GM21737 (cell line): ENCODE results near the gene SOX18.
"Not testable (repeated sequence)": the region's sequence is repeated elsewhere in the genome, so short reads cannot be mapped to it uniquely, and the experiment has no call there.

Experiments used
- ATAC-seq: cut with Tn5 transposase; IDR thresholded peaks from one replicate; pipeline ENCODE4 v1.9.1; 2021; ENCODE audit warnings: mild to moderate bottlenecking, moderate library complexity; ENCODE audit not compliant: unreplicated experiment

Gene SOX18

DNA sequence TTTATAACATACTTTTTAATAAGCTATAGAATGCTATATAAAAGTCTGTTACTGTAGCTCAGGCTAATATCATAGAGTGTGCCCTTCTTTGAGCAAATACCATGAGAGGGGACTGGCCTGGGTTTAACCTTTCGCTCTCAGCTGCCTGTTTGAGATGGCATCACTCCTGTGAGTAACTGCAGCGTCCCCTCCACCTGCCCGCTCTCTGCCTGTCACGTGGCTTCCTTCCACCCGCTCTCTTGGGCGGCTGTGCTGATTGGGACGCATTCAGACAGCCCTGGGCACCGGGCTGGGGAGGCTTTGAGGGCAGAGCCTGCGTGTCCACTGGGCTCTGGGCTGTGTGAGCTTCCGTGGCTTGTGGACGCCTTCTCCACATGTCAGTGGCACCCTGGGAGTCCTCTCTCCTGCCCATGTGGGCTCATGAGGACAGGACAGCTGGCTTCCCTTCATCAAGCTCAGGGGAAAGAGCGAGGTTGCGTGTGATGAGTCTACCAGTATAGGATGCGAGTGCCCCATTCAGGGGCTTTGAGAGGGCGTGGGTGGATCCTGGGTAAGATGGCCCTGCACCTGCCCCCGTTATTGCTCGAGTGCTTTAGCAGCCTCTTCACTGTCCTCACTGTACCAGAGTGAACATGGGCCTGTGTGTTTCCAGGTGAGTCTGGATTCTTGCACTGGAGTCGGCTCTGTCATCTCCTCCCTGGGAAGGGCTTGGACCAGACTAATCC is 24.2 kb downstream of the SOX18 start:
- ATAC-seq, result no peak

DNA sequence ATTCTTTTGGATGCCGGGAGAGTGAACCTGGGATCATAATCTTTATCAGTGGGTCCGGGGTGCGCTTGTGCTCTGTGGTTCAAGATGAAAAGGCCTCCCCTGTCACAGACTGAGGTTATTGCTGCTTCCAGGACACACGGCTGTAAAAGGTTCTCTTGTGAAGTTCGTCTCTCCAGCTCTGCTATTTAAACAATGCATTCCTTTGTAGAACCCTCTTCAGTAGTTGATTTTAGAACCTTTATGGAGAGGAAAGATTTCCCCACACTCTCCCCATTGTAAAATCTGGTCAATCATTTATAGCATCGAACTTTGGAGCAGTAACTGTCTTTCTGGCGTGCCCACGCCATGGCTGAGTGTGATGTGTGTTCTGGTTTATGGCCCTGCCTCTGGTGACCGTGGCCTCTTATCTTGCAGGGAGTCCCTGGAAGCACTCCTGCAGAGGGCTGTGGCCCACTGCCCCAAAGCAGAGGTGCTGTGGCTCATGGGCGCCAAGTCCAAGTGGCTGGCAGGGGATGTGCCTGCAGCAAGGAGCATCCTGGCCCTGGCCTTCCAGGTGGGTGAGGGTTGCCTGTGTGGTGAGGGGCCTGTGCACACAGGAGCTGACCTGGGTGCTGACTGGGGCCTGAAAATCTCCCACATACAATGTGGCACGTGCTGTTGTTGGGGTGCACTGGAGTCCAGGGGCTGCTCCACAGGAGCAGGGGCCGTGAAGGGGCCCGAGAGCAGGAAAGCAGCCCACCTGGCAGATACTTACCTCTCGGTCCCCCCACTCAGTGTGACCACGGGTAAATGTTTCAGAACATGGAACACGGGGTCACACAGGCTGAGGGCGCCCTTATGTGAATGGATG is 25.1 kb downstream of the SOX18 start:
- no peak for ATAC-seq

DNA sequence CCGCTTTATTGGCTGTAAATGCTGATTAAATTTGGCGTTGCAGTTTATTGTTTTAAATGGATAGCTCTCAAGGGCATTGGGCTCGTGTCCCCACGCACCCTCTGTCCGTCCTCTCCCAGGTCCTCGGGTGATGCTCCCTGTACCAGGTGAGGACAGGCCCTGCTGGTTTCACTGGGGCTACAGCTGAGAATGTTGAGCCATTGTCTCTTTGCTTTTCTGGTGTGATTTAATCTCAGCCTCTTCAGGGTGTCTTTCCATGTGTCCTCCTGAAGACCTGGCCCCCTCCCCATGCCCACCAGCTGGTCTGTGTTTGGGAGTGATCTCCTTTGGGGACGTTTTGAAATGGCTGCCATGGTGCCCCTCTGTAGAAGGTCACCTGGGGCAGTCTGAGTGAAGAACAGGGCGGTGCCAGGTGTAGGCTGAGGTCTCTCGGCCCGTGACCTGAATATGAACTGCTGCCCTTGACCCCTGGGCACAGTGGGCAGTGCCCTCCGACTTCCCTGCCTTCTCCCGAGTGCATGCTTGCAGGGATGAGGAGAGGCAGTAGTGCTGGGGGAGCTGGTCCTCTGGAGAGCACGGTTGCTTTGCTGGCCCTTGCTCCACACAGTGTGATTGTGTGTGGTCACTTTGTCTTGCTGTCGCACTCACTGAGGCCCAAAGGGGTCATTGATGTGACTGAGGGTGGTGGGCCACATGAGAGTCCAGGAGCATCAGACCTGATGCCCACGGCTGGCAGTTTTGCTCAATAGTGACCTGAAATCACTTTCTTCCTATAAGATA is 25.9 kb downstream of the SOX18 start:
- ATAC-seq, result no peak

GRCh38 chr20:64022671-64023360 is 26.6 kb downstream of the SOX18 start:
- ATAC-seq, result no peak

DNA sequence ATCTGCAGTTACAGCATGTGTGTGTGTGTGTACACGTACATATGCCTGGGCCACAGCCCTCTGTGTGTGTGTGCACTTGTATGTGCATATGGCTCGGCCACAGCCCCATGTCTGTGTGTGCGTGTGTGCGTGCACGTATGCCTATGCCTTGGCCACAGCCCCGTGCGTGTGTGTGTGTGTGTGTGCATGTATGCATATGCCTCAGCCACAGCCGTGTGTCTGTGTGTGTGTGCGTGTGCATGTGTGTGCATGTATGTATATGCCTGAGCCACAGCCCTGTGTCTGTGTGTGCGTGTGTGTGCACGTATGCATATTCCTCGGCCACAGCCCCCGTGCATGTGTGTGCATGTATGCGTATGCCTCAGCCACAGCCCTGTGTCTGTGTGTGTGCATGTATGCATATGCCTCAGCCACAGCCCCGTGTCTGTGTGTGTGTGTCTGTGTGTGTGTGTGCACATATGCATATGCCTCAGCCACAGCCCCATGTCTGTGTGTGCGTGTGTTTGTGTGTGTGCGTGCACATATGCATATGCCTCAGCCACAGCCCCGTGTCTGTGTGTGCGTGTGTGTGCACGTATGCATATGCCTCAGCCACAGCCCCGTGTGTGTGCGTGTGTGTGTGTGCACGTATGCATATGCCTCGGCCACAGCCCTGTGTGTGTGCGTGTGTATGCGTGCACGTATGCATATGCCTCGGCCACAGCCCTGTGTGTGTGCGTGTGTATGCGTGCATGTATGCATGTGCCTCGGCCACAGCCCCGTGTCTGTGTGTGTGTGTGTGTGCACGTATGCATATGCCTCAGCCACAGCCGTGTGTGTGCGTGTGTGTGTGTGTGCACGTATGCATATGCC is 28.1 kb downstream of the SOX18 start:
- no peak for ATAC-seq

DNA sequence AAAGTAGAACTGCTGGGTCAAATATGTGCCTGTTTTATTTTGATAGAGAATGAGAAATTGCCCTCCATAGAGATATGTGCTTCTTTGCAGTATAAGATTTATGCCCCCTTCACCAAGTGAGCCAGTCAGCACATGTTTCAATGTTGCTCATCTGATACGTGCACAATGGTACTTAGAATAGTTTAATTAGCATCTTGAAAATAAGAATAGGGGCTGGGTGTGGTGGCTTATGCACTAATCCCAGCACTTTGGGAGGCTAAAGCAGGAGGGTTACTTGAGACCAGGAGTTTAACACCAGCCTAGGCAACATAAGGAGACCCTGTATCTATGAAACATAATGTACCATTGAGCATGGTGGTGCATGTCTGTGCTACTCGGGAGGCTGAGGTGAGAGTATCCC is 33.8 kb downstream of the SOX18 start:
- no peak for ATAC-seq

GRCh38 chr20:64012385-64013154 is 36.9 kb downstream of the SOX18 start:
- ATAC-seq, result not testable (repeated sequence)

DNA sequence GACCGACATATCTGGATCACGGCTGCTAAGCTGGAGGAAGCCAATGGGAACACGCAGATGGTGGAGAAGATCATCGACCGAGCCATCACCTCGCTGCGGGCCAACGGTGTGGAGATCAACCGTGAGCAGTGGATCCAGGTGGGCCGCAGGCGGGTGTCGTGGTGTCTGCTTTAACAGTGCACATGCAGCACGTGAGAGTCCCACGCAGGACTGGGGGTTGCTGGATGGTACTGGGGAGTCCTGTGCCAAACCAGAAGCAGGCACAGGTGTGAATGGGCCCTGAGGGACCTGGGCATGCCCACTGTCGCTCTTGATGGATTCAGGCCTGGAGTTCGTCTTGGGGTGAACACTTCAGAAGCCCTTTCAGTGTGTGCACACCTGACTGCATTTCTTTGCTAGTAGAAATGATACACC is 38.1 kb downstream of the SOX18 start:
- ATAC-seq, result no peak

- no peak for ATAC-seq
Measured at GRCh38 chr20:64010711-64011237, 38.7 kb downstream of the SOX18 start.

DNA sequence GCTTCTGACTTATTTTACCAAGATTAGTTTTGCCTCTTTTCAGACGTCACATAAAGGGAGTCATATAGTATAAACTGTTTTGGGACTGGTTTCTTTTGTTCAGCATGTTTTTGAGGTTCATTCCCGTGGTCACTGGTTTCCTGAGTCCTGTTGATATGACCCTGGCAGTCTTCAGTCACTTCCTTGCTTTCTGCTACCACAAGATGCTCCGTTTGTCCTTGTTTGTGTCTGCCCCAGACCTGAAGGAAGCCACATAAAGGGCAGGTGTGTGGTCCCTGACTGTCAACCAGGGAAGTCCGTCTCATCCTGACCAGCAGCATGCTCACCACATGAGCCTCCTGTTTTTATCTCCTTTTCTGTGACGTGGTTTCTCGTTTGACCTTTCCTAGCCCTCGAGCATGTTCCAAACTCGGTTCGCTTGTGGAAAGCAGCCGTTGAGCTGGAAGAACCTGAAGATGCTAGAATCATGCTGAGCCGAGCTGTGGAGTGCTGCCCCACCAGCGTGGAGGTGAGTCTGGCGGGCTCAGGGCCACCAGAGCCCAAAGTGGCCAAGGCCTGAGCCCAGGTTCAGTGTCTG is 39.5 kb downstream of the SOX18 start:
- ATAC-seq, result no peak

- no peak for ATAC-seq
Measured at GRCh38 chr20:64006902-64007301, 42.5 kb downstream of the SOX18 start.

GRCh38 chr20:64006490-64006889 is 42.9 kb downstream of the SOX18 start:
- ATAC-seq, result no peak

- no peak for ATAC-seq
Measured at GRCh38 chr20:64005394-64005793, 44.0 kb downstream of the SOX18 start.

DNA sequence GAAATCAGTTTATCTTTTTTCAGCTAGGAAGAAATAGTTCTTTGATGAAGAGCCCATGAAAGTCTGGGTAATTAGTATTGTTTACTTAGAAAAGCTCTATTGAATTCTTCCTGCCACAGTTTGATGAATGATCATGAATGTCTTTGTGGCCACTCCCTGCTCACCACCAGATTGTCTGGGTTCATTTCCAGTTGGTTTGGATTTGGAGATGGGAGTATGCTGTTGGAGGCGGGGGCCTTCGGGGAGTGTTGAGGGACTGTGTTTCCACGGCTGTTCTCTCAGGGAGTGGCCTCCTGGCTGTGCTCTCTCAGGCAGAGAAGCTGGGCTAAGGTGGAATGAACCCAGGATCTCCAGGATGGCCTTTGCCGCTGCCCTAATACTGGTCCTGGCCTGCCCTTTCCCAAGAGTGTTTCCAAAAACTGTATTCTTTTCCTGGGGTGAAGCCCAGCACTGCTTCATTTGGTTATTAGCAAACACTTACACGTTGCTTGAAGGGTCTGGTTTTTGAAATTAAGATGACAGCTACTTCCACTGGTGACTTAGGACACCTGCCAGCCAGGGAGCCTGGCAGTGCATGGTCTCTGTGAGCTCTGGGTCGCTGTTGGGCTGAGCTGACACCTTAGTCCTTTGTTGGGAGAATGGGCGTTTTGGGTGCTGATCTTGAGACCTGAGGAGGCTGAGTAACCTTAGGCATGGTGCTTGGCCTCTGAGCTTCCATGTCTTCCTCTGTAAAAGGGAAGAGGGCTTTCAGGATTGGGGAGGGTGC is 45.3 kb downstream of the SOX18 start:
- ATAC-seq, result no peak

DNA sequence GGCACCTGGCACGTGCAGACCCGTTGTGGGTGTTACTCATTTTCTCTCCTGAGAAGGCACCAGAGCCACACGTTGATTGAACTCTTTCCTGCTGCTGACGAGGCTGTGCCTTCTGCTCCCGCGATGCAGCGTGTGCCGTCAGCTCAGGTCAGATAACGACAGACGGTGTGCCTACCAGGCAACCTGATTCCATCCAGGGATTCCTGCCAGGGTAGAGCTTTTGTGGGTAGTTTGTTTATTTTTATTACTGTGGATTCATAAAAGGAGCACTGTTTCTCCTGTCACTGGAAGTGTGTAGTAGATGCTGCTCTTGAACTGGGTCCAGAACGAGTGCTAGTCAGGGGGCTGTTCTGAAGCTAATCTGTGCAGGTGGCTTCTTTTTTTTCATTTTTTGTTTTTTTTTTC is 47.8 kb downstream of the SOX18 start:
- no peak for ATAC-seq

- ATAC-seq, result no peak
Measured at GRCh38 chr20:64000906-64001305, 48.5 kb downstream of the SOX18 start.
